Chondrocyte (in vitro differentiated cells): ENCODE results near the gene STUB1. TPM values are rescaled to one million over a fixed set of nuclear protein-coding genes. Genes with fewer than 3 reads are reported as not detected.

Experiments
- DNase-seq: peaks from one replicate; pipeline ENCODE4 v3.0.0; 2021; ENCODE audit warnings: mixed read lengths, low spot score
- H3K27ac Mint-ChIP-seq: one replicate; pipeline ENCODE4 v1.8.0; 2021; ENCODE audit warnings: mild to moderate bottlenecking, moderate library complexity, mixed read lengths; ENCODE audit not compliant: unreplicated experiment
- H3K27me3 Mint-ChIP-seq: 2 replicates; pipeline ENCODE4 v1.8.0; 2021; ENCODE audit warnings: low read depth, mixed read lengths
- H3K36me3 Mint-ChIP-seq: 2 replicates; pipeline ENCODE4 v1.8.0; 2021; ENCODE audit warnings: low read depth, mixed read lengths
- H3K4me1 Mint-ChIP-seq: 2 replicates; pipeline ENCODE4 v1.8.0; 2021; ENCODE audit warnings: low read depth, mild to moderate bottlenecking, mixed read lengths
- H3K4me3 Mint-ChIP-seq: one replicate; pipeline ENCODE4 v1.8.0; 2021; ENCODE audit warnings: mild to moderate bottlenecking, moderate library complexity, mixed read lengths; ENCODE audit not compliant: unreplicated experiment
- H3K9me3 Mint-ChIP-seq: 2 replicates; pipeline ENCODE4 v1.8.0; 2021; ENCODE audit warnings: low read depth, mixed read lengths
- CTCF ChIP-seq: fragments of 200-600 bp; sonication (generic); IDR thresholded peaks from 2 replicates; pipeline ENCODE4 v1.5.0; 2021; ENCODE audit warnings: antibody characterized with exemption, mild to moderate bottlenecking, moderate library complexity
- total RNA-seq: library from RNA; stranded (reverse); gene quantifications from 3 replicates; pipeline ENCODE4 v1.2.1, GENCODE V29; 2021

STUB1 gene
- total RNA-seq, 1 donor from 2014 or later: 89.7 TPM

DNA sequence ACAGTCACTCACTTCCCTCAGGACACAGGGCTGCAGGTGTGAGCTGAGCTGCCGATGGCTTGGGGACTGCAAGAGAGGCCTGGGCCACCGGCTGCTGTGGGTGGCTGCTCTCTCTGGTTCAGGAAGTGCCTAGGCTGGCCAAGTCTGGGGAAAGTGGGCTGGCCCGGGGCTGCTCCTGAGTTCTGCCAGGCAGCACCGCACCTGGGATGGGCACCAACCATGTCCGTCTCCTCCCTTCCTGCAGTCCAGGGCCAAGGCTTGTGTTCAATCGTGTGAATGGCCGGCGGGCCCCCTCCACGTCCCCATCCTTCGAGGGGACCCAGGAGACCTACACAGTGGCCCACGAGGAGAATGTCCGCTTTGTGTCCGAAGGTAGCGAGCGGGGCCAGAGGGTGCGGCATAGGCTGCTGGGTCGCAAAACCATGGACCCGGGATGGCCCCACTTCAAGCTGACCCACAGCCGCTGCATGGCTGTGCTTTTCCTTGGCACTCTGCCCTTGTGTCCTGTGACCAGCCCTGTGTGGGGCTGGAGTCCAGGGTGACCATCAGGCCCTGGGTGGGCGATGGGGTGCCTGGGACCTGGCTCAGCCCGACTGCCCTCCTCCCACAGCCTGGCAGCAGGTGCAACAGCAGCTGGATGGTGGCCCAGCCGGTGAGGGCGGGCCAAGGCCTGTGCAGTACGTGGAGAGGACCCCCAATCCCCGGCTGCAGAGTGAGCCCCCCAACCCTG is 32.9 kb upstream of the STUB1 start:
- no peak for DNase-seq
- no peaks in the 10 kb centered on the region for H3K9me3 Mint-ChIP-seq
- H3K27me3 Mint-ChIP-seq: no peaks in the 10 kb centered on the region
- no peak overlapping the region for H3K4me3 Mint-ChIP-seq
- H3K27ac Mint-ChIP-seq: no peak overlapping the region
- peaks cover 18% of the 10 kb centered on the region for H3K4me1 Mint-ChIP-seq
- TF ChIP-seq CTCF: no peak
- no peaks in the 10 kb centered on the region for H3K36me3 Mint-ChIP-seq

GRCh38 chr16:648071-648780 is 32.0 kb upstream of the STUB1 start:
- DNase-seq: no peak
- Mint-ChIP-seq H3K36me3 (no peaks in the 10 kb centered on the region), H3K9me3 (no peaks in the 10 kb centered on the region), H3K27ac (peak overlapping the region; percentile 86), H3K27me3 (no peaks in the 10 kb centered on the region), H3K4me3 (peak overlapping the region; percentile 77), H3K4me1 (peaks cover 12% of the 10 kb centered on the region)
- peak; percentile 66 for TF ChIP-seq CTCF

DNA sequence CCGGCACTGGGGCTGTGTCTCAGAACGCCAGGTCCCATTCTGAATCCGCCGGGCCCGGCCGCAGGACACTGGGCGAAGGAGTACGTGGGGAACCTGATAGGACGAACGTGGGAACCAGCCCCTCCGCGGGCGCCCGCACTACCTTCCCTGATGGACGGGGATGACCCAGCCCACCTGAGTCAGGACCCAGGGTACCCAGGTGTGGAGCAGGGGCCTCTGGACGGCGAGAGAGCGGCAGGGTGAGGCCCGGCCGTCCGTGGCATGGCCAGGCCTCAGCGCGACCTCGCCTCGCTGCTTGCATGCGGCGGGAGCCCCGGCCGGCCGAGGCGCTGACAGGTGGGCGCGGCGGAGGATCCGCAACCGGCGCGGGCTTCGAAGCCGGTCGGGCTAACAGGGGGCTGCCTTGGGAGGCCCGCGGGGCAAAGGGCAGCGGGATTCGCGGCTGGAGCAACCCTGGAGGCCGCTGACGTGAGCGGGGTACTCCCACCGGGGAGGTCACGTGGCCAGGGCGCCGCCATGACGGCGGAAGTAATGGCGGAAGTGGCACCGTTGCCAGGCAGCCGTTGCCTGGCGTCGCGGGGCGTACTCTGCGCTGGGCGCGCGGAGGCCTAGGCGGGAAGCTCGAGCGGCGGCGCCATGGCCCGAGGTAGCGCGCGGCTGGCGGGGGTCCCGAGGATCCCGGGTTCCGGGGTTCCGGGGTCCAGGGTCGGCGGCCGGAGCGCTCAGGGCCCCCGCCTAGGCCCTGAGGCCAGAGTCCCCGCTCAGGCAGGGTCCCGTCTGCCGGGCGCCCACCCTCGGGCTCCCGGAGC is 31.2 kb upstream of the STUB1 start, which contains the start of gene WDR90:
Gene WDR90 (plus strand): TSS at position 585 of the 809 bp plus-strand sequence. CDS start 52 bp downstream, at position 637.
- Mint-ChIP-seq H3K36me3 (no peaks in the 10 kb centered on the region), H3K27ac (peak within 1 kb of the TSS; percentile 86)
- no peak for TF ChIP-seq CTCF

DNA sequence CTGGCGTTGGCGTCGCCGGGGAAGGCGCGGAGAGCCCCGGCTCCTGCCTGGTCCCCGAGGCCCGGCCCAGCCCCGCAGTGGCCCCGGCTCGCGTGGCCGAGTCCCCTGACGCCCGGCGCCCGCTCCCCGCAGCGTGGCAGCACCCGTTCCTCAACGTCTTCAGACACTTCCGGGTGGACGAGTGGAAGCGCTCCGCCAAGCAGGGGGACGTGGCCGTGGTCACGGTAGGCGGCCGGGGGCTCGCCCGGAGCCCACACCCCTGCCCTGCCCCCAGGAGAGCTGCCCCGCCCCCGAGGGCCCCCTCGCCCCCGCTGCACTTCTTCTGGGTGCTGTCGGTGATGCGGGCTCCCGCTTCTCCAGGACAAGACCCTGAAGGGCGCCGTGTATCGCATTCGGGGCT is 30.6 kb upstream of the STUB1 start:
- H3K27ac Mint-ChIP-seq: no peak overlapping the region
- peak overlapping the region; percentile 60 for H3K4me3 Mint-ChIP-seq
- H3K36me3 Mint-ChIP-seq: no peaks in the 10 kb centered on the region
- DNase-seq: no peak
- no peaks in the 10 kb centered on the region for H3K27me3 Mint-ChIP-seq
- no peaks in the 10 kb centered on the region for H3K9me3 Mint-ChIP-seq
- no peak for TF ChIP-seq CTCF
- H3K4me1 Mint-ChIP-seq: peaks cover 12% of the 10 kb centered on the region

More for the DNA sequence above, 31.2 kb upstream of the STUB1 start, which contains the start of gene WDR90:
- peaks cover 12% of the 10 kb centered on the region for H3K4me1 Mint-ChIP-seq
- peak within 1 kb of the TSS; percentile 77 for H3K4me3 Mint-ChIP-seq
- no peak for DNase-seq
- H3K27me3 Mint-ChIP-seq: no peaks in the 10 kb centered on the region
- no peaks in the 10 kb centered on the region for H3K9me3 Mint-ChIP-seq

- DNase-seq: no peak
- no peaks in the 10 kb centered on the region for H3K27me3 Mint-ChIP-seq
- no peak overlapping the region for H3K27ac Mint-ChIP-seq
- H3K36me3 Mint-ChIP-seq: no peaks in the 10 kb centered on the region
- H3K4me1 Mint-ChIP-seq: peaks cover 12% of the 10 kb centered on the region
- no peaks in the 10 kb centered on the region for H3K9me3 Mint-ChIP-seq
- TF ChIP-seq CTCF: no peak
- no peak overlapping the region for H3K4me3 Mint-ChIP-seq
Measured at GRCh38 chr16:651844-652243, 28.4 kb upstream of the STUB1 start.
